Neural progenitor cell (in vitro differentiated cells): Measurements from ENCODE around the gene MZT2B. TPM values are rescaled to one million over a fixed set of nuclear protein-coding genes. Genes with fewer than 3 reads are reported as not detected.
"Not testable (repeated sequence)": the region's sequence is repeated elsewhere in the genome, so short reads cannot be mapped to it uniquely, and the experiment has no call there.

Experiments used
- DNase-seq: peaks from one replicate; pipeline ENCODE4 v3.0.0-alpha.2; 2016; ENCODE audit warnings: low spot score
- H2AFZ ChIP-seq: fragments of 200-600 bp; sonication (generic); replicated peaks from 2 replicates; pipeline ENCODE4 v1.6.1; 2016; ENCODE audit warnings: antibody characterized with exemption
- H3F3A ChIP-seq: fragments of 200-600 bp; sonication (generic); 2 replicates; pipeline ENCODE4 v1.6.1; 2016; ENCODE audit warnings: antibody characterized with exemption, low read depth
- H3K27ac ChIP-seq: fragments of 200-600 bp; sonication (generic); 2 replicates; pipeline ENCODE4 v1.5.1; 2016; ENCODE audit warnings: mild to moderate bottlenecking
- H3K27me3 ChIP-seq: fragments of 200-600 bp; sonication (generic); 2 replicates; pipeline ENCODE4 v1.6.1; 2016; ENCODE audit warnings: mild to moderate bottlenecking, moderate library complexity
- H3K36me3 ChIP-seq: fragments of 200-600 bp; sonication (generic); 2 replicates; pipeline ENCODE4 v1.5.1; 2016
- H3K4me1 ChIP-seq: fragments of 200-600 bp; sonication (generic); 2 replicates; pipeline ENCODE4 v1.6.1; 2016; ENCODE audit warnings: mixed run types
- H3K4me2 ChIP-seq: fragments of 200-600 bp; sonication (generic); 2 replicates; pipeline ENCODE4 v1.6.1; 2016
- H3K4me3 ChIP-seq: fragments of 200-600 bp; sonication (generic); 2 replicates; pipeline ENCODE4 v1.5.1; 2016
- H3K79me2 ChIP-seq: fragments of 200-600 bp; sonication (generic); 2 replicates; pipeline ENCODE4 v1.6.1; 2016; ENCODE audit warnings: low read depth
- H3K9ac ChIP-seq: fragments of 200-600 bp; sonication (generic); 2 replicates; pipeline ENCODE4 v1.6.1; 2016
- H3K9me3 ChIP-seq: fragments of 200-600 bp; sonication (generic); 2 replicates; pipeline ENCODE4 v1.5.1; 2016; ENCODE audit warnings: low read depth
- H4K20me1 ChIP-seq: fragments of 200-600 bp; sonication (generic); 2 replicates; pipeline ENCODE4 v1.6.1; 2016; ENCODE audit warnings: low read depth
- H3K27ac Mint-ChIP-seq: 3 replicates; pipeline ENCODE4 v1.8.0; 2021; ENCODE audit warnings: mixed read lengths
- H3K27me3 Mint-ChIP-seq: 2 replicates; pipeline ENCODE4 v1.8.0; 2022; ENCODE audit warnings: low read depth, mild to moderate bottlenecking, inconsistent platforms, moderate library complexity, mixed read lengths; ENCODE audit not compliant: insufficient read depth
- H3K36me3 Mint-ChIP-seq: 3 replicates; pipeline ENCODE4 v1.8.0; 2021; ENCODE audit warnings: mixed read lengths
- H3K4me1 Mint-ChIP-seq: 3 replicates; pipeline ENCODE4 v1.8.0; 2021; ENCODE audit warnings: mixed read lengths
- H3K4me3 Mint-ChIP-seq: 3 replicates; pipeline ENCODE4 v1.8.0; 2021; ENCODE audit warnings: mild to moderate bottlenecking, moderate library complexity, mixed read lengths
- H3K9me3 Mint-ChIP-seq: 3 replicates; pipeline ENCODE4 v1.8.0; 2020; ENCODE audit warnings: mixed read lengths
- CTCF ChIP-seq: fragments of 200-600 bp; sonication (generic); IDR thresholded peaks from 2 replicates; pipeline ENCODE4 v1.5.1; 2017; ENCODE audit warnings: antibody characterized with exemption, mild to moderate bottlenecking
- EZH2 ChIP-seq: fragments of 200-600 bp; sonication (generic); IDR thresholded peaks from 2 replicates; pipeline ENCODE4 v1.6.1; 2017; ENCODE audit warnings: antibody characterized with exemption, mild to moderate bottlenecking, moderate library complexity
- EZH2phosphoT487 ChIP-seq: fragments of 200-600 bp; sonication (generic); IDR thresholded peaks from 2 replicates; pipeline ENCODE4 v1.6.1; 2017; ENCODE audit warnings: antibody characterized with exemption
- total RNA-seq: library from RNA; depleted of rRNA; stranded (reverse); fragments of >200 nt; gene quantifications from 2 replicates; pipeline ENCODE4 v1.2.3, GENCODE V29; 2015; ENCODE audit warnings: low replicate concordance

Gene MZT2B
- total RNA-seq, 1 donor from 2014 or later = 21.4 TPM

DNA sequence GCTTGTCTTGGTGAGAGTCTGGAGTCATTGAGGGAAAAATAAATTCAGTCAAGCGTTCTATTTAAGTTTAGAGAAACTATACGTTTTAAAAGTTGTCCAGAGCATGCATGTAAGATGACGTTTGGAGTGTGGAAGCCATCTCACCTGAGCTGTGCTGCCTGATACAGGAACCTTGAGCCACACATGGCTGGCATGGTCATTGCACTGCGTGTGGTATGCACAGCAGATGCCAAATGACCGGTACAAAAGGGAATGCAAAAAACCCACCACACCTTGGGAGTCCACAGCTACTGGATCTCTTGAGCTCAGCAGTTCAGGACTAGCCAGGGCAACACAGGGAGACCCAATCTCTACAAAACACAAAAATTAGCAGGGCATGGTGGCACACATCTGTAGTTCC lies 4.3 kb downstream of the MZT2B start:
- Mint-ChIP-seq H3K27me3 (peaks cover 2% of the 10 kb centered on the region), H3K4me1 (peaks cover 13% of the 10 kb centered on the region), H3K27ac (no peak overlapping the region), H3K9me3 (no peaks in the 10 kb centered on the region), H3K36me3 (peaks cover 2% of the 10 kb centered on the region), H3K4me3 (peak overlapping the region; percentile 41)
- Histone ChIP-seq H4K20me1 (no peaks in the 10 kb centered on the region), H3K36me3 (no peaks in the 10 kb centered on the region), H3K27ac (no peak overlapping the region), H3K9me3 (no peaks in the 10 kb centered on the region), H3F3A (peaks cover 12% of the 10 kb centered on the region), H3K4me2 (no peak overlapping the region), H2AFZ (no peak overlapping the region), H3K27me3 (no peaks in the 10 kb centered on the region), H3K79me2 (peaks cover 8% of the 10 kb centered on the region), H3K4me3 (no peak overlapping the region), H3K4me1 (peaks cover 14% of the 10 kb centered on the region), H3K9ac (no peak overlapping the region)
- TF ChIP-seq EZH2phosphoT487 (no peak), CTCF (no peak)
- no peak for DNase-seq

GRCh38 chr2:130187268-130187667 lies 5.2 kb downstream of the MZT2B start:
- Histone ChIP-seq H3K36me3 (no peaks in the 10 kb centered on the region), H3K4me3 (no peak overlapping the region), H4K20me1 (no peaks in the 10 kb centered on the region), H3K4me2 (no peak overlapping the region), H3K27me3 (no peaks in the 10 kb centered on the region), H3K9me3 (no peaks in the 10 kb centered on the region), H3K27ac (no peak overlapping the region), H3K79me2 (peaks cover 8% of the 10 kb centered on the region), H3K4me1 (peaks cover 14% of the 10 kb centered on the region), H3K9ac (no peak overlapping the region), H3F3A (peaks cover 12% of the 10 kb centered on the region), H2AFZ (no peak overlapping the region)
- Mint-ChIP-seq H3K36me3 (peaks cover 6% of the 10 kb centered on the region), H3K27ac (no peak overlapping the region), H3K9me3 (no peaks in the 10 kb centered on the region), H3K4me1 (peaks cover 13% of the 10 kb centered on the region), H3K4me3 (no peak overlapping the region), H3K27me3 (peaks cover 2% of the 10 kb centered on the region)
- DNase-seq = no peak
- TF ChIP-seq EZH2phosphoT487 (no peak), CTCF (no peak), EZH2 (no peak)

GRCh38 chr2:130187859-130188792 lies 6.1 kb downstream of the MZT2B start:
- not testable (repeated sequence) for H3K4me3 Mint-ChIP-seq, H3K27me3 ChIP-seq, H3K36me3 ChIP-seq, H3K9me3 ChIP-seq, H4K20me1 ChIP-seq, H3K27me3 Mint-ChIP-seq, H2AFZ ChIP-seq, H3K27ac Mint-ChIP-seq, H3K9ac ChIP-seq, H3K79me2 ChIP-seq, H3K27ac ChIP-seq, DNase-seq, H3K4me2 ChIP-seq, H3F3A ChIP-seq, H3K4me1 Mint-ChIP-seq, H3K4me3 ChIP-seq, H3K36me3 Mint-ChIP-seq, H3K9me3 Mint-ChIP-seq
- peaks cover 11% of the 10 kb centered on the region for H3K4me1 ChIP-seq

DNA sequence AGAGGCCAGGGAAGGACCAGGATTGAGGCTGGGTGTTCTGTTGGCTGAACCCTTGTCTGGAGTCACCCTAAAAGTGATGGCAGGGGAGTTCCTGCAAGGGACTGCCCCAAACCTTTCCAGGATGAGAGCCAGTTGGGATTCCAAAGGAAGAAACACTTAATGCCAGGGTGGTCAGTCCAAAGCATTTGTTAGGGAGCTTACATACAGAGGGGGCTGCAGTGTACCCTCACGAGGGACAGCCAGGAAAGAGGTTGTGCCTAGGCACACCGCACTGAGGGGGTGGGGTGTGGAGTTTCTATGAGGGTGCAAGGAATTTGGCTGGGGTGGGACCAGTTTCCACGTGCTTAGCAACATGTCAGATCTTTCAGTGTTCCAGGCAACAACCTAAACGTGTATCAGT lies 6.9 kb downstream of the MZT2B start:
- H3K36me3 Mint-ChIP-seq, H3K27ac ChIP-seq, H3K4me2 ChIP-seq, H2AFZ ChIP-seq, H3K27ac Mint-ChIP-seq, H3K9me3 Mint-ChIP-seq, H3K27me3 Mint-ChIP-seq, DNase-seq, H3K9ac ChIP-seq, H4K20me1 ChIP-seq, H3K36me3 ChIP-seq, H3K4me1 ChIP-seq, H3K27me3 ChIP-seq, H3K4me3 ChIP-seq, H3K9me3 ChIP-seq, H3F3A ChIP-seq, H3K4me3 Mint-ChIP-seq, H3K4me1 Mint-ChIP-seq, H3K79me2 ChIP-seq: not testable (repeated sequence)
